PC-9 (cell line): Measurements from ENCODE around the gene KHK.

Source experiments
- CTCF ChIP-seq: fragments of 200-600 bp; sonication (generic); conservative IDR thresholded peaks from 2 replicates; pipeline ENCODE4 v1.6.1; 2017; ENCODE audit warnings: mixed run types, antibody characterized with exemption, mild to moderate bottlenecking, moderate library complexity
- EZH2 ChIP-seq: fragments of 200-600 bp; sonication (generic); IDR thresholded peaks from 2 replicates; pipeline ENCODE4 v1.8.0; 2017; ENCODE audit warnings: antibody characterized with exemption, low read depth

- TF ChIP-seq CTCF (no peak), EZH2 (no peak)
These were observed 13.5 kb downstream of the KHK start for GRCh38 chr2:27100036-27100435.
